GM12801 (cell line): ENCODE data around the gene RPUSD1.

Source experiments
- CTCF ChIP-seq: IDR thresholded peaks from one replicate; pipeline ENCODE4 v1.5.1; 2011; ENCODE audit warnings: control low read depth; ENCODE audit not compliant: insufficient read length; ENCODE audit errors: extremely low read depth

The RPUSD1 gene

GRCh38 chr16:759110-759910 is 28.9 kb downstream of the RPUSD1 start:
- no peak for TF ChIP-seq CTCF

GRCh38 chr16:756428-756827 is 31.8 kb downstream of the RPUSD1 start:
- no peak for TF ChIP-seq CTCF

DNA sequence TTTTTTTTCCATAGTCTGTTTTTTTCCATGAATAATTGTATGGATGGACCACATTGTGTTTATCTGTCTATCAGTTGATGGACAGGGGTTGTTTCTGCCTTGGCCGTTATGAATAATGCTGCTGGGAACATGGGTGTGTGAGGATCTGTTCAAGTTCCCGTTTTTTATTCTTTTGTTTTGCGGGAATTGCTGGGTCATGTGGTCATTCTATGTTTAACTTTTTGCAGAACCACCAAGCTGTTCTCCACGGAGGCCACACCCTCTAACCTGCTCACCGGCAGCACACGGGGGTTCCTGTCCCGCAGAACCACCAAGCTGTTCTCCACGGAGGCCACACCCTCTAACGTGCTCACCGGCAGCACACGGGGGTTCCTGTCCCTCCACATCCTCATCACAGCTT is 33.5 kb downstream of the RPUSD1 start:
- no peak for TF ChIP-seq CTCF

GRCh38 chr16:752007-752312 is 36.2 kb downstream of the RPUSD1 start:
- no peak for TF ChIP-seq CTCF

DNA sequence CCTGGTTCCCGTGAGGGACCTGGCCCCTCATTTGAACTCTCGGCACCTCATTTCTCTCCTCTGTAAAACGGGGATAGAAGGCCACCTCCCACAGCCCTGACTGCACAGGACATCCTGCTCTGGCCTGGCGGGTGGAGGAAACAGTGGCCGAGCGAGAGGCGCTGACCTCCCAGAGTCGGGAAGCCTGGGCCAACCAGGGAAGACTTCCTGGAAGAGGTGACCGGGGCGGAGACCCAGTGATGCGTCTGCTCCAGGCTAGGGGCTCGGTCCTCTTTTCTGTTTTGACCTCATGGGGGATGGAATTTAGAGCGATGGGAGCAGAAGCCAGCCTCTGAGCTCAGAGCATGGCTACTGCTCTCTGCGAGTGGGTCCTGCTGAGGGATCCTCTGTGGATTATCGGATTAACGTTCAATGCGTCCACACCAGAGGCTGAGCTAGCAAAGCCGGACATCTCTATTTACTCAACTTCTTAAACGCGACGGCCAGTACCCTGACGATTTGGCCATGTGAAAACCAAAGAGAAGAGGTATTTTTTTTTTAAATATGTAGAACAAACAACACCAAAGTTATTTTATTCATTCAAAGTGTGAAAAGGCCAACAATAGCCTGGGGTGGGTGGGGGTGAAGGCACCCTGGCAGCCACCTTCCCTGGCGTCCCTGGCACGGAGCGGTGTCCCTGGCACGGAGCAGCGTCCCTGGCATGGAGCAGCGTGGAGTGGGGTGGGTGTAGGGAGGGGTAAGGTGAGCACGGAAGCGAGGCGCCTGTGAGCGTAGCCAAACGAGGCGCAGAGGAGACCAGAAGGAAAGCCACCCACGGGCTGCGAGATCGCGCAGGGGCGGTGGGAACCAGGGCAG is 36.8 kb downstream of the RPUSD1 start:
- TF ChIP-seq CTCF: no peak

- no peak for TF ChIP-seq CTCF
Observed at GRCh38 chr16:750485-750884, 37.7 kb downstream of the RPUSD1 start.

DNA sequence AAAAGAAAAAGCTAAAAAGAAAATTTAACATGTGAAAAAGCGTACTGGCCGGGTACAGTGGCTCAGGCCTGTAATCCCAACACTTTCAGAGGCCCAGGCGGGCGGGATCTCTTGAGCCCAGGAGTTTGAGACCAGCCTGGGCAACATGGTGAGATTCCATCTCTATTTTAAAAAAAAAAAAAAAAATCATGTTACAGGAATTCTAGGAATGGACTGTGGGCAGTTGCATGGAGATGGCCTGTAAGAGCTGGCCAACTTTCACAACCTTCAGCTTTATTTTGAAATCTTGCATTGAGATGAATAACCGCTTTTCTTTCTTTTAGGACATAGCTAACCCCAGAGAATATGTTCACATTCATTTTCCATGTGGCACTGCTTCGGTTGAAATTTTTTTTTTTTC is 39.2 kb downstream of the RPUSD1 start:
- TF ChIP-seq CTCF: no peak
